Purkinje cell (primary cell): ENCODE measurements around the gene RAC3. TPM values are rescaled to one million over a fixed set of nuclear protein-coding genes. Genes with fewer than 3 reads are reported as not detected.

Experiments
- polyA plus RNA-seq: library from polyadenylated mRNA; unstranded; fragments of >200 nt; fragmentation: Nextera tagmentation; gene quantifications from 2 replicates; pipeline ENCODE4 v1.2.1, GENCODE V29; 2014

The RAC3 gene
- polyA plus RNA-seq: not detected in 2 replicates

DNA sequence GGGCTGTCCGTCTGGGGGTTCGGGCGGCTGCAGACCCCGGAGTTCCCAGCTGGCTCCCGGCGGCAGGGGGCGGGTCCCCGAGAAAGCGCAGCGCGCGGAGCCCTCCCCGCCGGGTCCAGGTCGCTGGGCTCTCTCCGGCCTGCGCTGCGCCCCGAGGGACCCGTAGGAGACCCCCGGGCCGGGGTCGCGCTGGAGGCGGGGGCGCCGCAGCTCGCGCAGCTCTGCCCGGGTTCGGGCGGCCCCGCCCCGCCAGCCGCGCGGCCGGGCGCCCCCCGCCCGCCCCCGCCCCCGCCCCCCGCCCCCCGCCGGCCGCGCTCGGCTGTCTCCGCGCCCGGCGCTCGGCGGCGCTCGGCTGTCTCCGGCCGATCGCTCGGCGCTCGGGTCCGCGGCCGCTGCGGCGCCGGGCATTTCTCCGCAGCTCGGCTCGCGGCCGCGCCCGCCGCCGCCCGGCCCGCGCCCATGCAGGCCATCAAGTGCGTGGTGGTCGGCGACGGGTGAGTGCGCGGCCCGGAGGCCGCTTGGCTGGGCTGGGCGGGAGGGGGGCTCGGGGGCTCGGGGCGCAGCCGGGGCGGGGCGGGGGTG is at the start of gene RAC3:
TSS of gene RAC3 (plus strand) at position 376 of the 582 bp plus-strand sequence. CDS start at position 460, 84 bp downstream.

GRCh38 chr17:82022310-82022980 is 9.0 kb upstream of the RAC3 start, which contains the start of gene CENPX:
Gene CENPX, minus strand, starts transcription at chr17:82022878. Its CDS starts 17 bp downstream, at chr17:82022861.

GRCh38 chr17:82022981-82023446 is 8.5 kb upstream of the RAC3 start, which contains the start of gene LRRC45:
Gene LRRC45, plus strand, starts transcription at chr17:82023305. Its CDS starts 339 bp downstream, at chr17:82023644.

GRCh38 chr17:82037092-82037888 is 5.8 kb downstream of the RAC3 start, which contains the start of gene DCXR:
Gene DCXR, minus strand, starts transcription at chr17:82037697. Its CDS starts 15 bp downstream, at chr17:82037682.

DNA sequence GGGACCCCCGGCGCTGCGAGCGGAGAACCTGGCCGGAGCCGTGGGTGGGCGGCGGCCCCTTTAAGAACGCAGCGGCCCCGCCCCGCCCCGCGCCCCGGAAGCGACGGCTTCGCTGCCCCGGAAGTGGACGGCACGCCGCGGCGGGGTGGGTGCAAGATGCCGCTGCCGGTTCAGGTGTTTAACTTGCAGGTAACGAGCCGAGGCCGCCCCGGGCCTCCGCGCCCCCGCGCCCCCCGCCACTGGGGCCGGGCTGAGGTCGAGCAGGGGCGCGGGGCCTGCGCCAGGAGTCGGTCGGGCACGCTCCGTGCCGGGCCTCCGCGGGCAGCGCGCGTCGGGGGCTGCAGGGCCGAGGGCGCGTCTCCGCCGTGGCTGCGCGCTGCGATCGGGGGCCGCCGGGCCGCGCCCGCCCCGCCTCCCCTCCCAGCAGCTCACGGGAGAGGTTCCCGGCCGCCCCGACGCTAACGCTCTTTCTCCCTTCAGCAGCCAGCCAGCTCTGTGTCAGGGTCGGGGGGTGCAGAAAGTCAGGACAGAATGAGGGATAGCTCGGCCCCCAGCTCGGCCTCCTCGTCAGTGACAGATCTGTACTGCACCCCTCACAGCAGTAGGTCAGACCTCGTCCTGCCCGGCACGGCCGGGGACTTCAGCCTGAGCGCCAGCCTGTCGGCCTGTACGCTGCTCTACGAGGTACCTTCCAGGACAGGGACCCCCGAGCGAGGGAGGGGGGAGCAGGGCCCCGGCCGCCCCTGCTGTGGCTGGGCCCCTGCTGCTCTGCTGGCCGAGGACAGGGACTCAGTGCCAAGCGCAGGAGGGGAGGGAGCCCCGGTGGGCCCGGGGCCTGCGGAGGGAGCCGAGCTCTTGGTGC is 20.5 kb downstream of the RAC3 start, which contains the start of the genes GPS1 and RFNG:
TSS of gene GPS1 (plus strand) at position 123 of the 862 bp plus-strand sequence. CDS start at position 157, 34 bp downstream.
TSS of gene RFNG (minus strand) at position 36 of the 862 bp plus-strand sequence. CDS start 45 bp downstream, outside the sequence.

GRCh38 chr17:82065638-82066303 is 34.3 kb downstream of the RAC3 start, which contains the start of gene DUS1L:
Gene DUS1L, minus strand, starts transcription at chr17:82065804. Its CDS starts 745 bp downstream, at chr17:82065059.

Other genes starting within 250 kb of the RAC3 start
- not detected in 2 replicates for gene GCGR, start 227.5 kb upstream of the RAC3 start, polyA plus RNA-seq
- gene MCRIP1, start 198.4 kb upstream of the RAC3 start, polyA plus RNA-seq: 15.2 TPM in 2 replicates
- not detected in 2 replicates for gene PPP1R27, start 196.6 kb upstream of the RAC3 start, polyA plus RNA-seq
- 16.9 and 26.2 TPM in 2 replicates for gene P4HB, start 171.1 kb upstream of the RAC3 start, polyA plus RNA-seq
- 17.8 and 18.9 TPM in 2 replicates for gene ARHGDIA, start 160.3 kb upstream of the RAC3 start, polyA plus RNA-seq
- 2.3 and 3.9 TPM in 2 replicates for gene ALYREF, start 140.1 kb upstream of the RAC3 start, polyA plus RNA-seq
- gene ANAPC11, start 140.0 kb upstream of the RAC3 start, polyA plus RNA-seq: 151 and 201 TPM in 2 replicates
- gene NPB, start 129.4 kb upstream of the RAC3 start, polyA plus RNA-seq: not detected in 2 replicates
- gene PCYT2, start 120.3 kb upstream of the RAC3 start, polyA plus RNA-seq: 1.5 and 1.6 TPM in 2 replicates
- 2.1 and 2.4 TPM in 2 replicates for gene SIRT7, start 113.5 kb upstream of the RAC3 start, polyA plus RNA-seq
- gene MAFG, start 103.9 kb upstream of the RAC3 start, polyA plus RNA-seq: 3.9 and 7.6 TPM in 2 replicates
- 1.6 TPM in 1 of 2 replicates, not detected in the other for gene PYCR1, start 94.4 kb upstream of the RAC3 start, polyA plus RNA-seq
- 0.26 and 0.84 TPM in 2 replicates for gene MYADML2, start 84.4 kb upstream of the RAC3 start, polyA plus RNA-seq
- not detected in 2 replicates for gene NOTUM, start 70.5 kb upstream of the RAC3 start, polyA plus RNA-seq
- 1.0 and 6.4 TPM in 2 replicates for gene ASPSCR1, start 54.0 kb upstream of the RAC3 start, polyA plus RNA-seq
- gene CENPX, start 8.8 kb upstream of the RAC3 start, polyA plus RNA-seq: 33.3 and 49.2 TPM in 2 replicates
- gene LRRC45, start 8.4 kb upstream of the RAC3 start, polyA plus RNA-seq: not detected in 2 replicates
- 74.0 and 147 TPM in 2 replicates for gene DCXR, start 6.0 kb downstream of the RAC3 start, polyA plus RNA-seq
- 1.4 and 2.1 TPM in 2 replicates for gene RFNG, start 20.1 kb downstream of the RAC3 start, polyA plus RNA-seq
- gene GPS1, start 20.2 kb downstream of the RAC3 start, polyA plus RNA-seq: 29.3 and 31.1 TPM in 2 replicates
- 11.3 and 13.6 TPM in 2 replicates for gene DUS1L, start 34.1 kb downstream of the RAC3 start, polyA plus RNA-seq
- gene FASN, start 66.6 kb downstream of the RAC3 start, polyA plus RNA-seq: 0.54 and 0.66 TPM in 2 replicates
- gene CCDC57, start 181.2 kb downstream of the RAC3 start, polyA plus RNA-seq: 2.7 and 4.0 TPM in 2 replicates
- 0.31 TPM in 1 of 2 replicates, not detected in the other for gene SLC16A3, start 197.4 kb downstream of the RAC3 start, polyA plus RNA-seq
- 12.2 and 17.3 TPM in 2 replicates for gene CSNK1D, start 242.0 kb downstream of the RAC3 start, polyA plus RNA-seq